ENCODE results near the gene CEL.
A peak's percentile ranks its signal among the peaks of the same experiment; 100 is the strongest.

CEL gene

GRCh38 chr9:133111808-133112662 is 50.3 kb downstream of the CEL start:
- intact Hi-C loops (cut with DNase I), result no loop called here
- peak in 5 of 10 donors; percentile 7 to 64 (median 47) for DNase-seq

GRCh38 chr9:133112663-133113026 is 50.9 kb downstream of the CEL start:
- DNase-seq, result peak in 5 of 10 donors; percentile 7 to 84 (median 61)
- intact Hi-C loops (cut with DNase I), result no loop called here

DNA sequence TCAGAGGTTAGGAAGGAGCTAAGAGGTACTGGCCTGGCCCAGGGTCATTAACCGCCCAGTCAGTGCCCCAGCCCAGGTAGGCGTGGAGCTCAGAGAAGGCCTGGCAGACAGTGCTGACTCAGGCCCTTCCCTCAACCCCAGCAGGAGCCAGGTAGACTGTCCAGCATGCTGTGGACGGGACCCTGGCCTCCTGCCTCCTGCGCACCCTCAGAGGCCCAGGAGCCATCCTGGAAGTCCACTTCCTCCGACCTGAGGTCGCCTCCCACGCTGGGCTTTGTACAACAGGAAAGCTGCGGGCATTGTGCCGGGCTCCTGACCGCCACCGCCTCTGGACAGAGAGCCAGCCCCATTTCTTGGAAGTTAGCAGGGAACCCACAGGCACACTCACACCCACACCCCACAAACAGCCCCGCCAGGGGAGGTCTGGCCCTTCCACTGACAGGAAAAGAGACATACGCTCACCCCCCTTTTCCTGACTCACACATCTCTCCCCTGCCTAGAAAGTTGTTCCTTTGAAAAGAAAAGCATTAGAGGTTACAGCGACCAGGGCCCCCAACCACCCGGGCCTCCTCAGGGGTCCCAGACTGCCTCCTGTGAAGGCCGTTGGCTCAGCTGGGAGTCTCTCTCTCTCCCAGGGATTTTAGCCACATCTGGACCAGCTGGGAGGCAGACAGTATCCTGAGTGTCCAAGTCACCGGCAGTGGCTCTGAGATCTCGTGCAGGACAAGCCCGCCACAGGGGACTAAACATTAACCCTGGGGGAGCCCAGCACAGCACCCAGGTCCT is 51.6 kb downstream of the CEL start:
- DNase-seq, result peak in 6 of 10 donors; percentile 22 to 90 (median 73)

DNA sequence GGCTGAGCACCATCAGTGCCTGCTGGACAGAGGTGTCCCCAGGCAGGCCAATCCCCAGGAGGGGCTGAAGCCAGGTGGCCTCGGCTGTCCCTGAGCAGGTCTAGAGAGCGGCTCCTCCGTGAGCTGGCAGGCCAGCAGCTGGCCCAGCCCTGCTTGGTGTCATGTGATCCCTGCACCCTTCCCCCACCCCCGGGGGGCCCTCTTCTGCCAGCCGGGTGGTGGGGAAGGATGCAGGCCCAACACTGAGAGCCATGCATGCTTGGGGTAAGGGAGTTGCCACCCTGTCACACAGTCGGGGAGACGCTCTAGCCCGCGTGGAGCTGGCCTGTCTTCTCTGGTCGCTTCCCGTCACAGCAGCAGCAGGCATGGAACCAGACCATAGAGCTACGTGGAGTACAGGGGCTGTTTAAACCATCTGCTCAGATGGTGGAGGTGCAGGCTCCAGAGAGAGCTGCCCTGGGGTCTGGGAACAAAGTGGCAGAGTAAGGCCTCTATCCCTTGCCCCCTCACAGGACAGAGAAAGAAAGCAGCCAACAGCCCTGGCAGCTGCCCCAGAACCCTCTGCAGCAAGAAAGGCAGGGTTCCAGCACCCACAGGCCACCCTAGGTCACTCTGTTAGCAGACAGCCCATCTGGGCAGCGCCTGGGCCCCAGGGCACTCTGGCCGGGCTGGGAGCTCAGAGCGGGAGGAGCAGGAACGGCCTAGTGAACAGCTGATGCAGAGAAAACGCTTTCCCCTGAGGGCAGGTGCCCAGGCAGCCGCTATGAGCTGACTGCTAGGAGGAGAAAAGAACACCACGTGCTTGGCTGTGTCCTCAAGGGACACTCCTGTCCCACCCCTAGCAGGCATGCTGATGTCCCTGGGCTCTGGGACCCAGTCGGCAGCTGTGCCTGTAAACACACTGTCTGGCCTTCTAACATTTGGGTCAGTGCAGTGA is 52.4 kb downstream of the CEL start:
- DNase-seq, result peak in 6 of 10 donors; percentile 56 to 95 (median 76)
- intact Hi-C loops (cut with DNase I), result no loop called here

More for the DNA sequence above, 51.6 kb downstream of the CEL start:
- intact Hi-C loops (cut with DNase I), result no loop called here

GRCh38 chr9:133114886-133115603 is 53.3 kb downstream of the CEL start:
- peak in 4 of 10 donors; percentile 19 to 83 (median 67) for DNase-seq
- intact Hi-C loops (cut with DNase I), result no loop called here

- DNase-seq, result peak in 6 of 10 donors; percentile 10 to 92 (median 76)
- intact Hi-C loops (cut with DNase I), result no loop called here
Observed at GRCh38 chr9:133115604-133116345, 54.0 kb downstream of the CEL start.

DNA sequence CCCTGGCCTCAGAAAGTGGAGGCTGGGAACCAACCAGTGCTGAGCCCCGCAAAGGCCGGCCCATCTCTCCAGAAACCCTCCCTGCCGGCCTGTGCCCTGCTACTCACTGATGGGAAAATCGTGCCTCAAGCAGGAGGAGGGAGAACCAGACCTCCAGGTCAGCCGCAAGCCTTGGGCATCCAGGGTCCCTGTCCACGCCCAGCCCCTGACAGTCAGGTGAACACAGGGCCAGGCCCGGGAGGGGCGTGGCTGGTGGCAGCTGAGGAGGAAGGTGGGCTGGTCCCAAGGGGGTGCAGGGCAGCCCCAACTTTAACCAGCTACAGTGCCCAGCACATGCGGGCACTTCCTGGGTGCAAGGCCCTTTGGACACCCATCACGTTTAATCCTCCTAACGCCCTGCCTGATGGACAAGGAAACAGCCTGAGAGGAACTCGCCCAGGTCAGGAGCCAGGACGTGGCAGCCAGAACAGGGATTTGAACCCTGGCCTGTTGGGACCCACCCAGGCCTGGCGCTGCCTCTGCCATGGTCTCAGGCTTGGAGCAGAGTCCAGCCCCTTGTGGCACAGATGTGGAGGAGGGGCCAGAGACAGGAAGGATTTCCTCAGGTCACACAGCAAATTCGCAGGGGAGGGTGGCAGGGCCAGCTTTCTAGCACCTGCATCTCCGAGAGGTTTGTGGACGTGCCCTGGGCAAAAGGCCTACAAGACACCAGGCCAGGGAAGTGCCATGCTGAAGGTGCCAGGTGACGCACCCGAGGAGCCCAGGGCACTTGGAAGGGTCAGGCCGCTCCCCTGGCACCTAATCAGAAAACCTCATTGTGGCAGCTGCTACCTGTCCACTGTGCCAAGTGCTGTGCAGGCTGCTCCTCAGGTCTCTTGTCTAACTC is 54.8 kb downstream of the CEL start:
- intact Hi-C loops (cut with DNase I), result no loop called here
- peak in 5 of 10 donors; percentile 7 to 82 (median 62) for DNase-seq

- intact Hi-C loops (cut with DNase I), result no loop called here
- DNase-seq, result peak; percentile 82 to 98 (median 90)
Observed at GRCh38 chr9:133117271-133118178, 55.7 kb downstream of the CEL start.

GRCh38 chr9:133118179-133118520 is 56.4 kb downstream of the CEL start:
- intact Hi-C loops (cut with DNase I), result no loop called here
- DNase-seq, result peak in 1 of 10 donors; percentile 13

- intact Hi-C loops (cut with DNase I), result no loop called here
- DNase-seq, result peak in 2 of 10 donors; percentile 42 to 53
Observed at GRCh38 chr9:133118568-133118967, 56.8 kb downstream of the CEL start.

- intact Hi-C loops (cut with DNase I), result no loop called here
- peak in 7 of 10 donors; percentile 75 to 96 (median 84) for DNase-seq
Observed at GRCh38 chr9:133119103-133119845, 57.5 kb downstream of the CEL start.

DNA sequence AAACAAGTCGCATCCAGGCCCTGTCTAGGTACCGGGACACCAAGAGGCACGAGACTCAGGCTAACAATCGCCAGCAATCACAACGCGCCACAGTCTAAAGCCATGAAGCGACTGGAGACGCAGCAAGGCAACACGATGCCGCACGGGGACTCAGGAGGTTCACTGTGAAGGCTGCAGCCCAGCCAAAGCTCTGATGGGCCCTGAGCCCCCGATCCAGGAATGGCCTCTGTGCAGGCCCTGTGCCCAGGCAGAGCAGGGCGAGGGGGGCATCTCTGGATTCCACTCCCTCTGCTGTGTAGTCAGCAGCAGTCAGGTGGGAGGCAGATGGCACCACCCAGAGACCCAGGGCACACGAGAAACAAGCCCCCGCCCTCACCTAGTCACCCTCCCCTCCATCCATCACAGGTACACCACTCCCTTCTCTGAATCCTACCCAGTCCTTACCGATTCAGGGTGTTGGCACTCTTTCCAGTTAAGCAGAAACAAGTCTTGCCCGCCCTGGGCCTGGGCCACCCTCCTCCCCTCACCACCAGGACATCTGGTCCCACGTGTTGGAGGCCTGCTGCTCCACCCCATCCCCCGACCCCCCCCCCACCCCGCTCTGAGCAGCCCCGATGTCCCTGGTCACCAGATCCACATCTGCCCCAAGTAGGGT is 58.2 kb downstream of the CEL start:
- intact Hi-C loops (cut with DNase I), result loop anchor here (2.0 kb wide), 1 partner anchor 29 kb away; no protein-coding TSS in a partner anchor

DNA sequence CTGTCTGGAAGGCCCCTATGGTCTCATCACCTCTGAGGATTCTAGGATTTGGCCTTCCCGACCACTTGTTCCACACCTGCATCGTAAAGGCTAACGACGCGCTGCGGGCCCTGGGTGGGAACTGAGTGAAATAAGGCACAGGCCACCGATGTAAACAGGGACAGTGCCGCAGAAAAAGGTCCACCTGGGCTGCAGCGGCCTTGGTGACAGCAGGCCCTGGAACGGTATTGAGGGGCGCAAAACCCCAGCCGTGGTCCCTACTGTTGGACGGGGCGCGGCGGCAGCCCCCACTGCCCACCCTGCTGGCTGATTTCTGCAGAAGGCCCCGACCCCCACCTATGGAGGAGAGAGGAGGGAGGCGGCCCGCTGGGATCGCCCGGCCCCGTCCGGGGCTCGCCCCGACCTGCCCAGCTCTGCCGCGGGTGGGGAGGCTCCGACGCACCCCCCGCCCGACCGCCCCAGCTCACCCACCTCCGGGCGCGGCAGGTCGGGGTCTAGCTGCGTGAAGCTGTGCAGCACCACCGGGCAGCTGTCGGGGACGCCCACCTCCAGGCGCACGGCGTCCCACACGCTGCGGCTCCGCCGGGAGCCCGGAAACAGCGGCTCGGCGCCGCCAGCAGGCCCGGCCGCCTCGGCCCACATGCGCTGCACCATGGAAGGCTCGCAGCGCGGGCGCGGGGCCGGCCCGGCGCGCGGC is 58.9 kb downstream of the CEL start:
- DNase-seq, result peak in 1 of 10 donors; percentile 72
- intact Hi-C loops (cut with DNase I), result loop anchor here (2.0 kb wide), 1 partner anchor 28 kb away; no protein-coding TSS in a partner anchor

More for the DNA sequence above, 58.2 kb downstream of the CEL start:
- peak in 3 of 10 donors; percentile 73 to 90 (median 89) for DNase-seq

Data from posterior cingulate gyrus (tissue), 11 donors.